A673 (cell line): Measurements from ENCODE around the gene CAMK2A. TPM values are rescaled to one million over a fixed set of nuclear protein-coding genes. Genes with fewer than 3 reads are reported as not detected.

Source experiments
- BruUV-seq: library from RNA; stranded (reverse); fragments of 400-500 nt; replicated peaks from 2 replicates; lab custom pipeline; 2021; lab: Mats Ljungman, UMichigan
- CTCF ChIA-PET: fragments of 300-600 bp; sonication (Branson Sonifier 250); formaldehyde crosslinking; loops from one replicate; lab custom pipeline; 2022; ENCODE audit warnings: antibody characterized with exemption; lab: Charles Lee
- POLR2A ChIA-PET: fragments of 300-600 bp; sonication (Branson Sonifier 250); formaldehyde crosslinking; loops from one replicate; lab custom pipeline; 2022; ENCODE audit warnings: antibody characterized with exemption; ENCODE audit not compliant: low non-redundant PET; lab: Charles Lee
- DNase-seq: peaks from one replicate; pipeline ENCODE4 v3.0.0-alpha.2; 2015; ENCODE audit warnings: low spot score
- H3K27ac ChIP-seq: fragments of 200-600 bp; sonication (generic); 2 replicates; pipeline ENCODE4 v1.5.1; 2016; ENCODE audit warnings: mixed run types, low read depth, mild to moderate bottlenecking, mixed read lengths, antibody characterized with exemption, low read length; ENCODE audit not compliant: poor library complexity, severe bottlenecking
- H3K27me3 ChIP-seq: fragments of 200-600 bp; sonication (generic); replicated peaks from 2 replicates; pipeline ENCODE4 v1.6.1; 2017; ENCODE audit warnings: mixed run types, low read depth, mild to moderate bottlenecking, mixed read lengths, antibody characterized with exemption, low read length; ENCODE audit not compliant: insufficient read depth, poor library complexity
- H3K36me3 ChIP-seq: fragments of 200-600 bp; sonication (generic); 2 replicates; pipeline ENCODE4 v1.6.1; 2016; ENCODE audit warnings: mixed run types, mild to moderate bottlenecking, mixed read lengths, antibody characterized with exemption, low read length; ENCODE audit not compliant: insufficient read depth, poor library complexity, severe bottlenecking
- H3K4me1 ChIP-seq: fragments of 200-600 bp; sonication (generic); 2 replicates; pipeline ENCODE4 v1.6.1; 2017; ENCODE audit warnings: mixed run types, mild to moderate bottlenecking, mixed read lengths, antibody characterized with exemption, low read length; ENCODE audit not compliant: insufficient read depth, poor library complexity, severe bottlenecking
- H3K4me3 ChIP-seq: fragments of 200-600 bp; sonication (generic); 2 replicates; pipeline ENCODE4 v1.5.1; 2016; ENCODE audit warnings: low read depth, mixed run types, mild to moderate bottlenecking, mixed read lengths, low read length; ENCODE audit not compliant: poor library complexity, severe bottlenecking
- H3K9me3 ChIP-seq: fragments of 200-600 bp; sonication (generic); 2 replicates; pipeline ENCODE4 v1.6.1; 2016; ENCODE audit warnings: mixed run types, low read depth, mild to moderate bottlenecking, mixed read lengths, antibody characterized with exemption, low read length; ENCODE audit not compliant: poor library complexity, severe bottlenecking
- EZH2 ChIP-seq: fragments of 200-600 bp; sonication (generic); IDR thresholded peaks from 2 replicates; pipeline ENCODE4 v1.6.1; 2017; ENCODE audit warnings: borderline replicate concordance, low read depth, mild to moderate bottlenecking, mixed read lengths, antibody characterized with exemption, low read length; ENCODE audit not compliant: poor library complexity, severe bottlenecking
- intact Hi-C: fragments of 100-400 bp; cut with micrococcal nuclease; formaldehyde crosslinking; loops from one replicate; pipeline ENCODE4 v1.10.0; 2022; ENCODE audit not compliant: unreplicated experiment
- total RNA-seq: library from RNA; stranded (reverse); gene quantifications from 2 replicates; pipeline ENCODE4 v1.2.3, GENCODE V29; 2021
- TF ChIP-seq, protein P1 (sequence below): fragments of 300-800, 200-600 bp; sonication (generic); conservative IDR thresholded peaks from 2 replicates; pipeline ENCODE4 v1.5.1; 2017; ENCODE audit warnings: low read depth, mild to moderate bottlenecking, antibody characterized with exemption, low read length, moderate library complexity, mixed read lengths

Gene CAMK2A
- total RNA-seq, 1 experiment from 2014 or later: not detected

DNA sequence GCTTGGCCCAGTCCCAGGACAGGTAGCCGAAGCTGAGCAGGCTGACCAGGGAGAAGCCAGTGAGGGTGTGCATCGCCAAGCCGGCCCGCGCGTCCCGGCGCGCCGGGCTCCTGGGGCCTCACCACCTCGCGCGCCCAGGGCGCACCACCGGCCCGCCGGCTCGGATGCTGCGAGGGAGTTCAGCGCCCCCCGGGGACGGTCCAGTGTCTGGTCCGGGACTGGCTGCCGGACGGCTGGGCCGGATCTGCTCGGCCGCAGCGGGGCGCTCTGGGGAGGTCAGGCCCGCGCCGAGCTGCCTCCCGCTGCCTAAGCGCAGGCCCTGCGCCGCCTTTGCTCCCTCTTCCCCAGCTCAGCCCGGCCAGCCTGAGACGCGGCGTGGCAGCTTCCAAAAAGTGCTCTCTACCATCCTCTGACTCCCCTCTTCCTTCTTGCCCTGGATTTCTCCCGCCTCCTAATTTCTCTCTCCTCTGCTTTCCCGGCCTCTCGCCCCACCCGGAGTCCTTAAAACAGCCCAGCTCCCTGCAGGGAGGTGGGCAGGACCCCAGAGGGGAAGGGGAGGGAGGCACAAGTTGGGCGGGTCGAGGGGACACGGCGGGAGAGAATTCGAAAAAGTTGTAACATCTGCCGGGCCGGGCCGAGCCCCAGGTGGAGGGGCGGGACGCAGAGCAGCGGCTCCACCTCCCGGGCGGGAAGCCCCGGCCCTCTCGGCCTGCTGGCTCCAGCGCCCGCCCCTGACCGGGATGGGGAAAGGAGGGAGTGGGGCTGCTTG is 12.9 kb upstream of the CAMK2A start, which contains the start of gene ARSI:
Gene ARSI (minus strand): TSS at position 605 of the 769 bp plus-strand sequence. CDS start 532 bp downstream, at position 73.
- H3K27me3 ChIP-seq: no peaks in the 10 kb centered on the region
- no peak within 1 kb of the TSS for H3K27ac ChIP-seq
- peaks cover 30% of the 10 kb centered on the region for H3K4me1 ChIP-seq
- ChIA-PET CTCF (no interaction called here), POLR2A (no interaction called here)
- intact Hi-C loops: no loop called here
- BruUV-seq: no TSS peak
- H3K9me3 ChIP-seq: no peaks in the 10 kb centered on the region
- H3K4me3 ChIP-seq: peak within 1 kb of the TSS; percentile 28
- TF ChIP-seq, protein P1, sequence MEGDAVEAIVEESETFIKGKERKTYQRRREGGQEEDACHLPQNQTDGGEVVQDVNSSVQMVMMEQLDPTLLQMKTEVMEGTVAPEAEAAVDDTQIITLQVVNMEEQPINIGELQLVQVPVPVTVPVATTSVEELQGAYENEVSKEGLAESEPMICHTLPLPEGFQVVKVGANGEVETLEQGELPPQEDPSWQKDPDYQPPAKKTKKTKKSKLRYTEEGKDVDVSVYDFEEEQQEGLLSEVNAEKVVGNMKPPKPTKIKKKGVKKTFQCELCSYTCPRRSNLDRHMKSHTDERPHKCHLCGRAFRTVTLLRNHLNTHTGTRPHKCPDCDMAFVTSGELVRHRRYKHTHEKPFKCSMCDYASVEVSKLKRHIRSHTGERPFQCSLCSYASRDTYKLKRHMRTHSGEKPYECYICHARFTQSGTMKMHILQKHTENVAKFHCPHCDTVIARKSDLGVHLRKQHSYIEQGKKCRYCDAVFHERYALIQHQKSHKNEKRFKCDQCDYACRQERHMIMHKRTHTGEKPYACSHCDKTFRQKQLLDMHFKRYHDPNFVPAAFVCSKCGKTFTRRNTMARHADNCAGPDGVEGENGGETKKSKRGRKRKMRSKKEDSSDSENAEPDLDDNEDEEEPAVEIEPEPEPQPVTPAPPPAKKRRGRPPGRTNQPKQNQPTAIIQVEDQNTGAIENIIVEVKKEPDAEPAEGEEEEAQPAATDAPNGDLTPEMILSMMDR: no peak
- TF ChIP-seq EZH2: no peak
- no peak for DNase-seq
- no peaks in the 10 kb centered on the region for H3K36me3 ChIP-seq

DNA sequence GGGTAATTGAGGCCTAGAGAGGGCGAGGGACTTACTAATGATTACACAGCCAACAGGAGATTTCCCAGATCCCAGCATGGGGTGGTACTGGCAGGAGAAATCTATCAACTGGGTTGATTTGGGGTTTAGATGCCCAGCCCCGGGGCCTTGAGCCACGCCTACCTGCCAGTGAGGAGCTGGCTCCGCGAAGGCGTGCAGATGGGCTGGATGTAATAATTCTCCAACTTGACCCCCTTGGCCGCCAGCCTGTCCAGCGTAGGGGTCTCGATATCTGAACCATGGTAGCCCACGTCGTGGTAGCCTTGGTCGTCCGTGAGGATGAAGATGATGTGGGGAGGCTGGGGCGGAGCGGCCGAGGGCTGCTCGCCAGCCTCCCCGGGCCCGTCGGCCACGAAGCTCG is 12.3 kb upstream of the CAMK2A start:
- peak overlapping the region; percentile 28 for H3K4me3 ChIP-seq
- H3K4me1 ChIP-seq: peaks cover 30% of the 10 kb centered on the region
- DNase-seq: no peak
- ChIA-PET POLR2A (no interaction called here), CTCF (no interaction called here)
- no peaks in the 10 kb centered on the region for H3K36me3 ChIP-seq
- intact Hi-C loops: no loop called here
- H3K27me3 ChIP-seq: no peaks in the 10 kb centered on the region
- H3K27ac ChIP-seq: no peak overlapping the region
- BruUV-seq: no TSS peak
- TF ChIP-seq EZH2: no peak
- TF ChIP-seq, protein P1: no peak
- H3K9me3 ChIP-seq: no peaks in the 10 kb centered on the region

DNA sequence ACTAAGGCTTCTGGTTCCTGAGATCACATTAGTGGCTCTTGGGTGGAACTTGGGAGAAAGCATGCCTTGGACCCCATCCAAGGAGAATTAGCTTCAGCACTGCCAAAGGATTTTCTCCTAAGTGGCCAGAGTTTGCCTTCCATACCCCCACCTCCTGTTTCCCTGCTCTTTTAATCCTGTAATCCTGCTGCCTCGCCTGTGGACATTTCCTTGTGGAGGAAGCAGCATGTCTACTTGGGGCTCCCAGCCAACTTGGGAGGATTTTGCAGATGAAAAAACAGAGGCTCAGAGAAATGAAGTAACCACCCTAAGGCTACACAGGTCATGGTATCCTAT is 11.6 kb upstream of the CAMK2A start:
- Histone ChIP-seq H3K4me3 (no peak overlapping the region), H3K36me3 (no peaks in the 10 kb centered on the region), H3K27ac (no peak overlapping the region), H3K4me1 (peaks cover 30% of the 10 kb centered on the region), H3K27me3 (no peaks in the 10 kb centered on the region), H3K9me3 (no peaks in the 10 kb centered on the region)
- no peak for TF ChIP-seq EZH2
- TF ChIP-seq, protein P1: no peak
- BruUV-seq: no TSS peak
- ChIA-PET POLR2A (no interaction called here), CTCF (no interaction called here)
- intact Hi-C loops: no loop called here
- DNase-seq: peak; percentile 36
